ENCODE results near the gene DRC7. TPM values are rescaled to one million over a fixed set of nuclear protein-coding genes. Genes with fewer than 3 reads are reported as not detected.

The DRC7 gene
- total RNA-seq, 1 experiment from 2014 or later, result not detected

GRCh38 chr16:57704011-57704904 is 9.7 kb downstream of the DRC7 start:
- intact Hi-C loops (cut with micrococcal nuclease), result no loop called here
- Histone ChIP-seq H4K20me1 (ENCODE audit: low read length) (no peaks in the 10 kb centered on the region), H3K9me2 (replicated peaks; ENCODE audit: low read length) (no peaks in the 10 kb centered on the region), H3K4me1 (ENCODE audit: insufficient read depth, low read length) (no peaks in the 10 kb centered on the region), H3K9ac (ENCODE audit: low read length) (no peak overlapping the region), H3K4me2 (ENCODE audit: low read length) (no peak overlapping the region), H3K36me3 (ENCODE audit: low read depth, low read length) (no peaks in the 10 kb centered on the region), H3K27me3 (ENCODE audit: low read length) (0 out of 2 replicates have a peak, but pooled peaks cover 2% of the 10 kb centered on the region), H3K79me2 (ENCODE audit: low read length) (no peaks in the 10 kb centered on the region), H3K9me3 (ENCODE audit: low read length) (no peaks in the 10 kb centered on the region), H3K4me3 (ENCODE audit: low read length) (no peak overlapping the region), H3F3A (ENCODE audit: low read length, unreplicated experiment) (no peaks in the 10 kb centered on the region), H2AFZ (ENCODE audit: low read length) (no peak overlapping the region), H3K27ac (ENCODE audit: low read length) (no peak overlapping the region)
- ATAC-seq, result no peak
- POLR2A ChIA-PET (ENCODE audit: unreplicated experiment), result no interaction called here
- BruUV-seq (replicated peaks), result no TSS peak
- DNase-seq, result no peak
- TF ChIP-seq CTCF (conservative IDR thresholded peaks at IDR 0.05; ENCODE audit: low read depth, low read length) (no peak), EZH2phosphoT487 (IDR thresholded peaks at IDR 0.05; ENCODE audit: borderline replicate concordance, low read length) (no peak), EZH2 (IDR thresholded peaks at IDR 0.05; ENCODE audit: low read length, unreplicated experiment) (no peak)
- CTCF ChIA-PET, result no interaction called here

- H2AFZ ChIP-seq (ENCODE audit: low read length), result no peak overlapping the region
- no peaks in the 10 kb centered on the region for H4K20me1 ChIP-seq (ENCODE audit: low read length)
- no peaks in the 10 kb centered on the region for H3K9me3 ChIP-seq (ENCODE audit: low read length)
- no peak overlapping the region for H3K4me3 ChIP-seq (ENCODE audit: low read length)
- 0 out of 2 replicates have a peak, but pooled peaks cover 10% of the 10 kb centered on the region for H3K27me3 ChIP-seq (ENCODE audit: low read length)
- H3K4me1 ChIP-seq (ENCODE audit: insufficient read depth, low read length), result no peaks in the 10 kb centered on the region
- intact Hi-C loops (cut with micrococcal nuclease), result no loop called here
- TF ChIP-seq EZH2 (IDR thresholded peaks at IDR 0.05; ENCODE audit: low read length, unreplicated experiment) (no peak), CTCF (conservative IDR thresholded peaks at IDR 0.05; ENCODE audit: low read depth, low read length) (no peak), EZH2phosphoT487 (IDR thresholded peaks at IDR 0.05; ENCODE audit: borderline replicate concordance, low read length) (no peak)
- H3K79me2 ChIP-seq (ENCODE audit: low read length), result no peaks in the 10 kb centered on the region
- no peak overlapping the region for H3K4me2 ChIP-seq (ENCODE audit: low read length)
- BruUV-seq (replicated peaks), result no TSS peak
- no peaks in the 10 kb centered on the region for H3K9me2 ChIP-seq (replicated peaks; ENCODE audit: low read length)
- no peak for DNase-seq
- POLR2A ChIA-PET (ENCODE audit: unreplicated experiment), result no interaction called here
- CTCF ChIA-PET, result no interaction called here
- no peak overlapping the region for H3K9ac ChIP-seq (ENCODE audit: low read length)
- no peak overlapping the region for H3K27ac ChIP-seq (ENCODE audit: low read length)
- no peaks in the 10 kb centered on the region for H3F3A ChIP-seq (ENCODE audit: low read length, unreplicated experiment)
- no peak for ATAC-seq
- H3K36me3 ChIP-seq (ENCODE audit: low read depth, low read length), result no peaks in the 10 kb centered on the region
Observed at GRCh38 chr16:57704905-57705852, 10.6 kb downstream of the DRC7 start.

Data from PC-3 (cell line).